ENCODE measurements around the gene EXOC3L2. TPM values are rescaled to one million over a fixed set of nuclear protein-coding genes. Genes with fewer than 3 reads are reported as not detected.

The EXOC3L2 gene
- total and polyA plus RNA-seq, 4 donors, result 0.19 to 2.9 (median 0.95) TPM

GRCh38 chr19:45177817-45178261 is 67.4 kb downstream of the EXOC3L2 start, which contains the start of gene TRAPPC6A:
Gene TRAPPC6A (minus strand): TSS chr19:45178237. CDS start chr19:45178218, 19 bp downstream.
- Histone ChIP-seq H3K27ac (ENCODE audit: low read depth, low read length) (peak within 1 kb of the TSS; percentile 95), H3K4me3 (ENCODE audit: low read depth, low read length) (peak within 1 kb of the TSS; percentile 87), H3K9me3 (ENCODE audit: control insufficient read depth, insufficient read depth, low read length) (no peaks in the 10 kb centered on the region), H3K4me1 (ENCODE audit: control insufficient read depth, insufficient read depth, low read length) (peaks cover 25% of the 10 kb centered on the region), H3K36me3 (ENCODE audit: control insufficient read depth, insufficient read depth, low read length) (peaks cover 12% of the 10 kb centered on the region), H3K27me3 (ENCODE audit: control insufficient read depth, insufficient read depth, low read length) (no peaks in the 10 kb centered on the region)
- no peak for DNase-seq (ENCODE audit: low read depth in 4 of 6, low spot score in 6 of 6)
- WGBS (ENCODE audit: insufficient coverage), result 0% methylated on average over 35 of the region's 36 CpGs

GRCh38 chr19:45175515-45176345 is 69.5 kb downstream of the EXOC3L2 start:
- WGBS (ENCODE audit: insufficient coverage), result 100% methylated on average over 8 of the region's 10 CpGs
- H3K9me3 ChIP-seq (ENCODE audit: control insufficient read depth, insufficient read depth, low read length), result no peaks in the 10 kb centered on the region
- no peak for DNase-seq (ENCODE audit: low read depth in 4 of 6, low spot score in 6 of 6)
- H3K4me1 ChIP-seq (ENCODE audit: control insufficient read depth, insufficient read depth, low read length), result peaks cover 24% of the 10 kb centered on the region
- no peak overlapping the region for H3K4me3 ChIP-seq (ENCODE audit: low read depth, low read length)
- peaks cover 7% of the 10 kb centered on the region for H3K36me3 ChIP-seq (ENCODE audit: control insufficient read depth, insufficient read depth, low read length)
- H3K27me3 ChIP-seq (ENCODE audit: control insufficient read depth, insufficient read depth, low read length), result no peaks in the 10 kb centered on the region
- H3K27ac ChIP-seq (ENCODE audit: low read depth, low read length), result no peak overlapping the region

GRCh38 chr19:45173816-45174215 is 71.4 kb downstream of the EXOC3L2 start:
- H3K4me1 ChIP-seq (ENCODE audit: control insufficient read depth, insufficient read depth, low read length), result peaks cover 14% of the 10 kb centered on the region
- H3K9me3 ChIP-seq (ENCODE audit: control insufficient read depth, insufficient read depth, low read length), result no peaks in the 10 kb centered on the region
- DNase-seq (ENCODE audit: low read depth in 4 of 6, low spot score in 6 of 6), result no peak
- H3K27me3 ChIP-seq (ENCODE audit: control insufficient read depth, insufficient read depth, low read length), result no peaks in the 10 kb centered on the region
- no peak overlapping the region for H3K4me3 ChIP-seq (ENCODE audit: low read depth, low read length)
- 84% methylated on average over 11 of the region's 12 CpGs for WGBS (ENCODE audit: insufficient coverage)
- H3K36me3 ChIP-seq (ENCODE audit: control insufficient read depth, insufficient read depth, low read length), result peaks cover 11% of the 10 kb centered on the region
- no peak overlapping the region for H3K27ac ChIP-seq (ENCODE audit: low read depth, low read length)

GRCh38 chr19:45172611-45173208 is 72.5 kb downstream of the EXOC3L2 start:
- H3K27me3 ChIP-seq (ENCODE audit: control insufficient read depth, insufficient read depth, low read length), result no peaks in the 10 kb centered on the region
- H3K27ac ChIP-seq (ENCODE audit: low read depth, low read length), result no peak overlapping the region
- peaks cover 14% of the 10 kb centered on the region for H3K4me1 ChIP-seq (ENCODE audit: control insufficient read depth, insufficient read depth, low read length)
- no peak overlapping the region for H3K4me3 ChIP-seq (ENCODE audit: low read depth, low read length)
- H3K9me3 ChIP-seq (ENCODE audit: control insufficient read depth, insufficient read depth, low read length), result no peaks in the 10 kb centered on the region
- 92% methylated on average over 11 of the region's 18 CpGs for whole genome bisulfite sequencing (ENCODE audit: insufficient coverage)
- H3K36me3 ChIP-seq (ENCODE audit: control insufficient read depth, insufficient read depth, low read length), result peaks cover 12% of the 10 kb centered on the region
- DNase-seq (ENCODE audit: low read depth in 4 of 6, low spot score in 6 of 6), result no peak

GRCh38 chr19:45172173-45172572 is 73.0 kb downstream of the EXOC3L2 start:
- Histone ChIP-seq H3K27ac (ENCODE audit: low read depth, low read length) (no peak overlapping the region), H3K9me3 (ENCODE audit: control insufficient read depth, insufficient read depth, low read length) (no peaks in the 10 kb centered on the region), H3K4me3 (ENCODE audit: low read depth, low read length) (no peak overlapping the region), H3K4me1 (ENCODE audit: control insufficient read depth, insufficient read depth, low read length) (peaks cover 10% of the 10 kb centered on the region), H3K36me3 (ENCODE audit: control insufficient read depth, insufficient read depth, low read length) (peaks cover 12% of the 10 kb centered on the region), H3K27me3 (ENCODE audit: control insufficient read depth, insufficient read depth, low read length) (no peaks in the 10 kb centered on the region)
- 77% methylated on average over 3 of the region's 4 CpGs for WGBS (ENCODE audit: insufficient coverage)
- DNase-seq (ENCODE audit: low read depth in 4 of 6, low spot score in 6 of 6), result no peak

GRCh38 chr19:45171211-45171623 is 74.0 kb downstream of the EXOC3L2 start:
- H3K27me3 ChIP-seq (ENCODE audit: control insufficient read depth, insufficient read depth, low read length), result no peaks in the 10 kb centered on the region
- DNase-seq (ENCODE audit: low read depth in 4 of 6, low spot score in 6 of 6), result no peak
- peak overlapping the region; percentile 40 for H3K27ac ChIP-seq (ENCODE audit: low read depth, low read length)
- H3K36me3 ChIP-seq (ENCODE audit: control insufficient read depth, insufficient read depth, low read length), result peaks cover 17% of the 10 kb centered on the region
- no peak overlapping the region for H3K4me3 ChIP-seq (ENCODE audit: low read depth, low read length)
- 57% methylated on average over 2 of the region's 7 CpGs for WGBS (ENCODE audit: insufficient coverage)
- H3K9me3 ChIP-seq (ENCODE audit: control insufficient read depth, insufficient read depth, low read length), result no peaks in the 10 kb centered on the region
- peaks cover 12% of the 10 kb centered on the region for H3K4me1 ChIP-seq (ENCODE audit: control insufficient read depth, insufficient read depth, low read length)

GRCh38 chr19:45170146-45171106 is 74.8 kb downstream of the EXOC3L2 start:
- no peak overlapping the region for H3K27ac ChIP-seq (ENCODE audit: low read depth, low read length)
- WGBS (ENCODE audit: insufficient coverage), result 91% methylated on average over 18 of the region's 21 CpGs
- H3K36me3 ChIP-seq (ENCODE audit: control insufficient read depth, insufficient read depth, low read length), result peaks cover 17% of the 10 kb centered on the region
- no peak overlapping the region for H3K4me3 ChIP-seq (ENCODE audit: low read depth, low read length)
- H3K4me1 ChIP-seq (ENCODE audit: control insufficient read depth, insufficient read depth, low read length), result peaks cover 12% of the 10 kb centered on the region
- H3K27me3 ChIP-seq (ENCODE audit: control insufficient read depth, insufficient read depth, low read length), result no peaks in the 10 kb centered on the region
- no peak for DNase-seq (ENCODE audit: low read depth in 4 of 6, low spot score in 6 of 6)
- H3K9me3 ChIP-seq (ENCODE audit: control insufficient read depth, insufficient read depth, low read length), result no peaks in the 10 kb centered on the region

GRCh38 chr19:45169602-45170001 is 75.6 kb downstream of the EXOC3L2 start:
- H3K36me3 ChIP-seq (ENCODE audit: control insufficient read depth, insufficient read depth, low read length), result peaks cover 24% of the 10 kb centered on the region
- no peak overlapping the region for H3K4me3 ChIP-seq (ENCODE audit: low read depth, low read length)
- H3K9me3 ChIP-seq (ENCODE audit: control insufficient read depth, insufficient read depth, low read length), result no peaks in the 10 kb centered on the region
- DNase-seq (ENCODE audit: low read depth in 4 of 6, low spot score in 6 of 6), result no peak
- 91% methylated on average over 9 of the region's 10 CpGs for WGBS (ENCODE audit: insufficient coverage)
- no peaks in the 10 kb centered on the region for H3K27me3 ChIP-seq (ENCODE audit: control insufficient read depth, insufficient read depth, low read length)
- peaks cover 17% of the 10 kb centered on the region for H3K4me1 ChIP-seq (ENCODE audit: control insufficient read depth, insufficient read depth, low read length)
- no peak overlapping the region for H3K27ac ChIP-seq (ENCODE audit: low read depth, low read length)

- WGBS (ENCODE audit: insufficient coverage), result 90% methylated on average over 15 of the region's 16 CpGs
- H3K4me1 ChIP-seq (ENCODE audit: control insufficient read depth, insufficient read depth, low read length), result peaks cover 18% of the 10 kb centered on the region
- DNase-seq (ENCODE audit: low read depth in 4 of 6, low spot score in 6 of 6), result no peak
These were observed 76.3 kb downstream of the EXOC3L2 start for GRCh38 chr19:45168767-45169351.

More at GRCh38 chr19:45168767-45169351, 76.3 kb downstream of the EXOC3L2 start:
- Histone ChIP-seq H3K4me3 (ENCODE audit: low read depth, low read length) (no peak overlapping the region), H3K27ac (ENCODE audit: low read depth, low read length) (no peak overlapping the region), H3K9me3 (ENCODE audit: control insufficient read depth, insufficient read depth, low read length) (no peaks in the 10 kb centered on the region), H3K27me3 (ENCODE audit: control insufficient read depth, insufficient read depth, low read length) (no peaks in the 10 kb centered on the region), H3K36me3 (ENCODE audit: control insufficient read depth, insufficient read depth, low read length) (peaks cover 25% of the 10 kb centered on the region)
